ENCODE measurements around the gene HSCB. TPM values are rescaled to one million over a fixed set of nuclear protein-coding genes. Genes with fewer than 3 reads are reported as not detected.

The HSCB gene
- total RNA-seq, 1 experiment from 2014 or later: 21.2 TPM

- no peak overlapping the region for H3K4ac ChIP-seq (ENCODE audit: low read depth, low read length)
- no peak overlapping the region; the same call in 1 of the 2 replicates for H3K14ac ChIP-seq (ENCODE audit: insufficient read depth, low read length)
- H2AFZ ChIP-seq (ENCODE audit: low read length): no peak overlapping the region
- WGBS (ENCODE audit: extremely low coverage, insufficient read length, low lambda C conversion rate): no CpG with 5 or more reads among the region's 14 CpGs
- no peak overlapping the region for H4K91ac ChIP-seq (ENCODE audit: insufficient read length, low read depth, low read length)
- H2BK20ac ChIP-seq (ENCODE audit: low read depth, low read length, poor library complexity, severe bottlenecking): peak overlapping the region; percentile 26
- no peak overlapping the region for H3K18ac ChIP-seq (ENCODE audit: insufficient read length, low read depth, low read length)
- no peak for TF ChIP-seq CTCF (conservative IDR thresholded peaks at IDR 0.05)
- peaks cover 7% of the 10 kb centered on the region; the same call in 1 of the 2 replicates for H3K79me2 ChIP-seq (ENCODE audit: insufficient read depth, low read length)
- no peaks in the 10 kb centered on the region for H3K79me1 ChIP-seq (ENCODE audit: insufficient read depth, low read depth, low read length, poor library complexity, severe bottlenecking)
- no peak overlapping the region for H2BK15ac ChIP-seq (ENCODE audit: low read depth, low read length)
- Mint-ChIP-seq H3K27me3 (ENCODE audit: low read depth) (no peaks in the 10 kb centered on the region), H3K4me1 (peaks cover 18 to 28% of the 10 kb centered on the region in 2 experiments), H3K36me3 (ENCODE audit: insufficient read depth in 1 of 3, low read depth in 3 of 3) (peaks cover 14 to 24% (median 23%) of the 10 kb centered on the region in 3 experiments), H3K9me3 (no peaks in the 10 kb centered on the region; a peak in 1 of 5 replicates), H3K27ac (peak overlapping the region; percentile 45 to 89 (median 57); a peak in 6 of 7 replicates), H3K4me3 (peak overlapping the region; percentile 17 to 71)
- no peak overlapping the region for H4K5ac ChIP-seq (ENCODE audit: insufficient read length, low read depth, low read length)
- no peak for DNase-seq
- no peak overlapping the region for H3K56ac ChIP-seq (ENCODE audit: insufficient read length, low read depth, low read length)
- H2BK5ac ChIP-seq (ENCODE audit: insufficient read length, low read length): no peak overlapping the region
- no peaks in the 10 kb centered on the region for H3K27me3 ChIP-seq (ENCODE audit: insufficient read depth, low read length)
- no peak overlapping the region for H3K4me2 ChIP-seq (ENCODE audit: insufficient read depth, insufficient read length, low read length)
- no peak overlapping the region for H3T11ph ChIP-seq (ENCODE audit: low read length)
- peak overlapping the region; percentile 79 for H2BK12ac ChIP-seq (ENCODE audit: insufficient read length, low read depth, low read length)
- no peak overlapping the region for H3K27ac ChIP-seq (ENCODE audit: insufficient read length, low read depth, low read length)
- no peak overlapping the region for H3K23ac ChIP-seq (ENCODE audit: insufficient read length, low read depth, low read length)
- no peak overlapping the region for H4K8ac ChIP-seq (replicated peaks; ENCODE audit: insufficient read length, low read depth, low read length)
- H3K9me3 ChIP-seq (ENCODE audit: control insufficient read depth, low read depth, low read length): no peaks in the 10 kb centered on the region
- H4K20me1 ChIP-seq (ENCODE audit: control insufficient read depth, insufficient read depth, insufficient read length): no peaks in the 10 kb centered on the region
- H3K23me2 ChIP-seq (ENCODE audit: insufficient read length, low read depth, low read length, poor library complexity, severe bottlenecking): peaks cover 15% of the 10 kb centered on the region
- no peak overlapping the region for H3K9ac ChIP-seq (ENCODE audit: extremely low read depth, insufficient read length, low read length)
- H2BK120ac ChIP-seq (ENCODE audit: low read depth, low read length, poor library complexity, severe bottlenecking): no peak overlapping the region
- no peaks in the 10 kb centered on the region; the same call in 1 of the 2 replicates for H3K4me1 ChIP-seq (ENCODE audit: insufficient read depth, low read length)
- no peak overlapping the region for H2AK5ac ChIP-seq (ENCODE audit: insufficient read length, low read length)
Measured at GRCh38 chr22:28801845-28802594, 60.2 kb downstream of the HSCB start.
